Right hindlimb (tissue), 1 donor: ENCODE results near the gene ITGB4.
"Not testable (repeated sequence)": the region's sequence is repeated elsewhere in the genome, so short reads cannot be mapped to it uniquely, and the experiment has no call there.

Experiments used
- DNase-seq: peaks from one replicate; pipeline ENCODE4 v3.0.0-alpha.2; 2018

ITGB4 gene

DNA sequence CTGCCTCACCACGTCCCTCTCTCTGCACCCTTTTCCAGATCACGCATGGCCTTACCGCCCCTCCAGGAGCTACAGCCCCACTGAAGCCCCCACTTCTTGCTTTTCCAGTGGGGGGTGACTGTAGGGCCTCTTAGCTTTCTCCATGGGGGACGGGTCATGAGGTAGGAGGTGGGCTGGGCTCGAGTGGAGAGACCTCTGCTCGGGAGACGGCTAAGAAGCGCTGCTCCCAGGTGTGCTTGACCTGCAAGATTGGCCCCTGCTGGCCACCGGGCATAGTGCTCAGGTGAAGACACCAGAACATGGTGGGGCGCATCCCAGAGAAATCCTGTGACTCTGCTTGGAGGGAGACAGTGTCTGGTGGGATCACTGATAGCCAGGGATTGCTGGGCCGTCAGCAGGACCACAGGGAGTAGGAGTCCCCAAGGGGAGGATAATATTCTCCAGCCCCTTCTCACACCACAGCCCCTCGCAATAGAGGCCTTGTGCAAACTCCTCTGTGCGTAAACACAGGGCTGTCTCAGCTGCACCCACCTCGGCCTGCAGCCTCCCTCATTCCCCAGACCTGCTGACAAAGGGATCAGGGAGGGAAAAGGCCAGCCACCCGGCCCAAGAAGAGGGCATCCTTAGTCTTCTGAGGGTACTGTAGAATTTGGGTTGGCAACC, 52.7 kb downstream of the ITGB4 start:
- DNase-seq, result no peak

DNA sequence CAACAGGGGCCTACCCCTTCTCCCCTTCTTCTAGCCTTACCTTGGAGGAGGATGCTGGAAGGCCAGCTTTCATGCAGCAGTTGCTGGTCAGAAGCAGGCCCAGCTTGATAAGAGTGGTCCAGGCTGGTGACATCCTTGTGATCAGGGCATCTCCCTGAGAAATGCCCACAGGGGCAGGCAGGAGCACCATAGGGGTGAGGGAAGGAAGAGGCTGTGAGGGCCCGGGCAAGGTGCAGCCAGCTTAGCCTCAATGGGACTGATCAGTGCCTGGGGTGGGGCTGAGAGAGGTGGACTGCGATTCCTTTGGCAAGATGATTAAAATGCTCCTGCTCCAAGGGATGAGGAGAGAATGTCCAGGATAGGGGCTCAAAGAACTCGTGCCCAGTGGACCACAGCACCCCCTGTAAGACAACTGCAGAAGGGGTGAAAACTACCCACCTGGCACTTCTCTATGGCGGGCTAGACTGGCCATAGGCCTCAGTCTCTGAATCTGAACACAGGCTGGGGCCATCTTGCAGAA, 53.3 kb downstream of the ITGB4 start:
- DNase-seq, result no peak

DNA sequence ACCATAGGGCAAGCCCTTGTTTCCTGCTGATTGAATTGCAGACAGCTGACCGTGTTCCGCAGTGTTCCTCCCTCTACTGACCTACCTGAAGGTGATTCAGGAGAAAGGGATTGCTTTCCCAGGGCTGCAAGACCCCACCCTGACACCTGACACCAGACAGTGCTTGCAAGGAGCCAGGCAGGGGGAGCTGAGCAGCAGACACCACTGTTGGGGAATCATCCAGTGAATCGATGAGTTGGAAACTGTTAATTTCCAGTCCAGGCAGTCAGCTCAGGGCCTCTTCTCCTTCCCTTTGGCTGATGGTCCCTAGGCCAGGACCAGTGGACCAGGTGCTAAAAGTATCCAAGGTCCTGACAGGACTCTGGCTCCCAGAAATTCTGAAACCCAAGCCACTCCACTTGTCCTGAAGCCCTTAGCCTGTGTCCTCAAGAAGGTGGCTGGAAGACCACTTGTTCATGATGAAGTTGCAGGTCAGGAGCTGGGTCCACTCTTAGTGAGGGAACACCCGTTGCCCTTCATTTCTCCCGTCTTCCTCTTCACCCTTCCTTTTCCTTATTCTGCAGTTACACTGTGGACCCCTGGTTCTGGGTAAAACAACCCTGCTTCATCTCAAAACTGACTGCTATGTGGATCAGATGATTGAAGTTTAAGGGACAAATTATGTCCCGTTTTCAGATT, 53.9 kb downstream of the ITGB4 start:
- peak; percentile 62 for DNase-seq

DNA sequence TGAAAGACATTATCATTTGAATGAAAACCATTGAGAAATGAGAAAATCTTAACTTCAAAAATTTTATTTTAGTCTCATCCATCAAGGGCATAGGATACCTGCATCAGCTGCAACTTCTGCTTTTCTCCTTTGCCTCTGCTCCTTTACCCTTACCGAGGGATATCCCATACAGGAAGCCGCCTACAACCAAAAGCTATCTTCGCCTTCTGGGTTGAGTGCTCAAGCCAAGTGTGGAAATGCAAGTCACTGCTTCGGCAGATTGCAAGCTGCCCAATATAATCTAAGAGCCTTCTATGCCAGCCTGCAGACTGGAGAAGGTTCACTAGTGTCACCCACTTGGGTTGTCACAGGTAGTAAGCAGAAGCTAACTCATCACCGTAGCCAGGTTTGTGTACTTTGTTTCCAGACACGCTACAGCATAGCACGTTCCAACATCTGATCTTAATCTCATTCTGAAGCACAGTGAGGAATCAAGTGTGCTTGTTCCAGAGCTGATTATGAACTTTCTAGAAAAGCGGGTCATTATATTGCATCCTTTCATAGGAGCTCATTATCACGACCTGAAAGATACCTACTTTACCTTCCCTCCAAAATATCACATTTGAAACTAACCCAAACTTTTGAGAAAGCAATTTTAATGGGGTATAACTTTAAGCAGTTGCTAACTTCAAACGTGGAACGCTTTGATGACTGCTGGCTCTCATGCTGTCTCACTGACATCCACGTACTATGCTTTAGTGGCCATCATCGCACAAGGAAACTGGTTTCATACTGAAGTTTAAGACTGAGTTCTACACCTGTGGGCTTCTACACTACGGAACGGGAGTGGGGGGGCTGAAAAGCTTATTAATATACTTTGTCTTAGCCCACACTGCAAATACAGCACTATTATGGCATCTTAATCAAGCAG, 55.4 kb downstream of the ITGB4 start:
- DNase-seq, result no peak

DNA sequence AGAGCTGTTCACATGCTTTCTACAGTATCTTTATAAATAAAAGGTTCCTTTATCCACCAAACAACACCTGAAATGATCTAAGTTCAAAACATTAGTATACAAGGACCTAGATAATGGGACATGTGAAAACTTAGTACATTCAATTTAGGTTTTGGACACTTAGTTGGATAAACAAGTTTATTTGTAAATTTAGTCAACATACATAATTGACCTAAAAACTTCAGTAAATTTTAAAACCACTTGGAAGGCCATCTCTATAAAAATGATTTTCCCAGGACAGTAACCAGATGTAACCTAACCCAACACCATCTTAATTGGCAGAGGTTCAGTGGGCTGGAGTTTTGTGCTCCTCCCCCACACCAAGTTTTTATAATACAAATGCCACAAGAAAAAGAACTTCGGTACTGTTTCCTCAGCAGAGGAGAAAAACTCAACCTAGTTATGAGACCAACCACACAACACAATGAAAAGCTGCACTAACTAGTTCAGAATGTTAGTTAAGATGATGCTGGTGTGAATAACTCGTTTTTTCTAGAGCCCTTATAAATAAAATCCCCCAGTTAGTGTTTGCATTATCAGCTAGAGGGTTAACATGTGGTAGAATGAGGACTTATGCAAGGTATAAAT, 56.1 kb downstream of the ITGB4 start:
- no peak for DNase-seq

DNA sequence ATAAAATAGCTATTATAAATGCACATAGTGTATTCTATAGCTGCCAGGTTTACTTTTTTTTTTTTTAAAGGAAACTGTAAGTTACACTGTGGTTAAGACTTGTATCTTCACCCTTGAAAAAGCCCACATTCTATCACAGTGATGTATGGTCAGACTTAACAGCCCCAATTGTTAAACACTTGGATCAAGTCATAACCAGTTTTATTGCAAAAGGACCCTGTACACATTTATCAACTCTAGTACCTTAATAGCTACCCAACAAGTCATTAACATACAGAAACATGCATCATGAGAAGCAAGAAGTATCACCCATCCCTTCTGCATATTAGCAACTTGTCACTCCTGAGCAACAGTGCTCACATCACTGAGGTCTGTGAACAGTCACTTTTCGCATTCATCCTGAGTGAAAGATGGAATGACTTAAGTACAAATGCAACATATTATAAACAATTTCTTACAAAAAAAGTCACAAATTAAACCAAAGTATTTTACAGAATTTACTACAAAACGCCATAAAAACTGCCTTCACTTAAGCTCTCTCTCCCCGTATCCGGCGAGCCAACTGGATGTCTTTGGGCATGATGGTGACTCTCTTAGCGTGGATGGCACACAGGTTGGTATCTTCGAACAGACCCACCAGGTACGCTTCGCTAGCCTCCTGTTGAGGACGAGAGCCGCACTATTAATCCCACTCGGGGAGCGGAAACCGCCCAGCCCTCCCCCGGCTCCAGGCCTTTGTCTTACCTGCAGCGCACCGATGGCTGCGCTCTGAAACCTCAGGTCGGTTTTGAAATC, 57.0 kb downstream of the ITGB4 start:
- not testable (repeated sequence) for DNase-seq

DNA sequence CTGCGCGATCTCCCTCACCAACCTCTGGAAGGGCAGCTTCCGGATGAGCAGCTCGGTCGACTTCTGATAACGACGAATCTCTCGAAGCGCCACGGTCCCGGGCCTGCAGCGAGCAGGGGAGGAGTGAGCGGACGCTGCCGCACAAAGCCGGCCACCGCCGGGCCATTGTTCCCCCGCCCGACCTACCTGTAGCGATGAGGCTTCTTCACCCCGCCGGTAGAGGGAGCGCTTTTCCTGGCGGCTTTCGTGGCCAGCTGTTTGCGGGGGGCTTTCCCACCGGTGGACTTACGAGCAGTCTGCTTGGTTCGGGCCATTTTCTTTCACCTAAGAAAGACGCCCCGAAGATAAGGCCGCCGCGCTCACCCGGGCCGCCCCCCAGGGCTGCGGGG, 57.6 kb downstream of the ITGB4 start:
- DNase-seq, result no peak

DNA sequence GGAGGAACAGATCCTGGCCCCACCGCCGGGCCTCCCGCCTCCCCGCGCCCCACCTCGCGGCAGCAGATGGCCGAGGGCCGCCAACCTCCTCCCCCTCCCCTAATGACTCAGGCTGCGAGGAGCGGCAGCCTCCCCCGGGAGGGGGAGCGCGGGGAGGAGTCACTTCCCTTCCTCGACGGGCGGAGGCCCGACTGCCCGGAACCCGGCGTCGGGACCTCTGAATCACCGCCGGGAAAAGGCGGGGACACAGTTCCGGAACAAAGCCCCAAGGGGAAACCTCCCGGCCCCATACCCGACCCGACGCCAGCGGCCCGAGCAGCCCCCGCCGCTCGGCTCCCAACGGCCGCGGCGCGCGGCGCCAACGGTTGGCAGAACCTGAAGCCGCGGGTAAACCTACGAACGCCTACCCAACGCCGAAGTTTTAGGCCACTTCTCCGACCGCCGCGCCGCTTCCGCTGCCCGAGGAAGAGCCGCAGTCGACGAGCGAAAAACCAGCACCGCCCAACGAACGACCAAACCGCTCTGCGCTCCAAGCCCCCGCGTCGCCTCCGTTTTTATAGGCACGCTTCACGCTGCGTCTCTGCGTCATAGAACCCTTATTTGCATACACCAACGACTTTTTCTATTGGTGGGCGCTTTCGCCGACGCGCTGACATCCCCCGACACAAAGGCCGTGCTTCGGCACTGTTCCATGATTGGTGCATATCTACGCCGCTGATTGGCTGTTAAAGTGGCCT, 58.2 kb downstream of the ITGB4 start:
- peak; percentile 99 for DNase-seq

DNA sequence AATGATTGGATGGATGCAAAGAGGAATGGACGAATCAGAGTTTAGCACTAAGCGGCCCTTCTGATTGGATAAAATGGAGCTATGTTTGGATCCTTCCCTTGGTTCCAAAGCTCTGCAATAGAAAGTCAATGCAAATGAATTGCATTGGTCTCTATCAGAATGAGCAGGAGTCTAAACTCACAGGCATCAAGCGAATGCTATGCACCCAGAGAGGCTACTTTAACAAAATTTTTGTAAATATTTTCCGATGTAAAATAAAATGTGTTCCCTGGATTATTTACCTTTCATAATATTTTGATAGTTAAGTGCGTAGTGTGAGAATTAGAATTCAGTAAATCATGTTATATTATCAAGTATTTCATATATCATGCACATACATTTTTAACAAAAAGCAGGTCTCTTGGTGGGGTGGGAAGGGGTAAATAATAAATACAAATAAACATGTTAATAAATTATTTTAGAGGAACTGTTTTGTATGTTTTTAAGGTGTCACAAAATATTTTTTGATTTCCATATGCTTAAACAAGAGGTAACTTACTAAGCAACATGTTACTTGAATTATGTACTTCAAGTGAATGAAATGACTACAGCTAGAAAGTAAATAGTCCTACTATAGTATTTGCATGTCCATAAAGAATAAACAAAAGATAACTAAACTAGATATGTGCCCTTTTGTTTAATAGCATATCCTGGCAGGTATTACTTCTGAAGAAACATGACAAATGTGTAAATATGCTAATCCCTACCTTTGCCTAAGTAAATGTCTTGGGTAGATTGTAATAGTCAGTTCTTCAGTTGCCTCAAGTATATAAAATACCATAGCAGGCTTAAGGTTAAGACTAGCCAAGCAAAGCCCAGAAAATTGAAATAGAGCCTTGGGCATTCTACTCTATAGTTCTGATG, 59.0 kb downstream of the ITGB4 start:
- no peak for DNase-seq

DNA sequence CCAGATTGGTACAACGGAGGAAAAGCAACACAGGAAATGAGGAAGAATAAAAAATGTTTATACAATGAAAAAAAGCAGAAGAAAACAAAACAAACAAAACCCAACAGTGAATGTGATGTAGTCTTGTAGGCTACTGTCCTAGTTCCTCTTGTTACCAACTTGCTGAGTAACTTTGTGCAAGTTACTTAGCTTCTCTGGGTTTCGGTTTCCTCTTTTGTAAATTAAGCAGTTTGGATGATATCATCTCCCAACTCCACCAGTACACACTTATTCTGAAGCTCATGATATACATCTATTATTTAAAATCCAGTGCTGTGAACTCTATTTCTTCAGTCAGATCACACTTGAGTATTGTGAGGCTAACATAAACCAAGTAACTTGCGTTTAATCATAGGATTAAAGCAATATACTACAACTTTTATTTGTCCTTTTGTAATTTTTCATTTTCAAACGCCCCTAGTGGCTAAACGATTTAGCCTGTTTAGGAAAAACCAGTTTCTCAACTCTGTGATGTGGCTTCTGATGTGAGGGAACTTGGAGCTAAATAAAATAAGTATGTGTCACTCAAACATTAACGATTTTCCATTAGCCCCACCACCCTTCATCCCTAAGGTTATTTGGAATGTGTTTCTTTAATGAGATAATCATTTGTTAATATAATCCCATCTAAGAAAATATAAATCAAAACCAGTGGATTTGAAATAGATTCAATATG, 62.0 kb downstream of the ITGB4 start:
- no peak for DNase-seq

DNA sequence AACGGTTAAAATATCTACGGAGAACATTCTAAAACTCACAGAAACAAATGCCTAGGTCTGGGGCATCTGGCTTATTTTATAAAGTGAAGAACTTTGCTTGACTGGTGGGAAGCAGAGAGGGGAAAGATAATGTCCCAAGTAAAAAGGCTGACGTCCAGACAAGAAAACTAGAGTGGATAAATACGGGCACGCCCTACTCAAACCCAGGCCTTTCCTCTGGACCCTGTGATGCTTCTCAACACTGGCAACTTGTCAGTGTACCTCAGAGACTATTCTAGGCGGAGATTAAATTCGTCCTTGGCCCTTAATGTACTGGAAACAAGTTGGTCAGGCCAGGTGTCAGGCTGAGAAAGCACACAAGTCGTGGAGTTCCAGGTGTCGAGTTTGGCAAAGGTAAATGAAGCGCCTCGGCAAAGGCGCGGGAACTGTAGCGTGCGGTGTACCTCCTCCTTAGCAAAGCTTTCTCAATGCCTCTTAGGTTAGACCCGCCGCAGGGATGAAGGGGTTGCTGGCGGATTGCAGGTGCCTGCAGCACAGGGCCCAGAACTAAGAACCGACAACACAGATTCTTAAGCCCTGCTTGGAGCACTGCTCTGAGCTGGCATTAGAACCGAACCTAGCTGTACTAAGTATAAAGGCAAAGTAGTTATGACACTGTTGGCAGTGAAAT, 62.7 kb downstream of the ITGB4 start:
- DNase-seq, result no peak

DNA sequence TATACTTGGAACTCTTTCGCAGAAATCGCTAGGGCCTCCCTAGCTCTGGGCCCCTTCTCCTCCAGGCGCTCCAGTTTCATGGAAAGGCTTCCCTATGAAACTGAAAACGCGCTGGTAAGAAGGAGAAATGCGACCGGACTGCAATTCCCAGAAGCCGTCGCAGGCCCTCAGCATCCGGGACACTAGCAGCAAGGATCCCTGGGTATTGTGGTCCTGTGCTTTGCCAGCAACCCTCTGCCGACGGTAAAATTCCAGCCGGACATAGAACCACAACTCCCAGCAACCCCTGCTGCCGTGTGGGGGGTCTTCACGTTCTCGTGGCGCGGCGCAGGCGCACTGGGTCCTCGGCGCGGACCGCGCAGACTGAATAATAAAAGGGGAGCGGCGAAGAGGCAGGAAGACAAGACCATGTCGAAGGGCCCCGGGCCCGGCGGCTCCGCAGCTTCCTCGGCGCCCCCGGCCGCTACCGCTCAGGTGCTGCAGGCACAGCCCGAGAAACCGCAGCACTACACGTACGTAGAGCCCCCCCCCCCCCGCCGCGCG, 63.3 kb downstream of the ITGB4 start, which contains the start of gene UNK:
TSS of gene UNK (plus strand) at position 334 of the 543 bp plus-strand sequence. CDS start at position 409, 75 bp downstream.
- peak; percentile 99 for DNase-seq

DNA sequence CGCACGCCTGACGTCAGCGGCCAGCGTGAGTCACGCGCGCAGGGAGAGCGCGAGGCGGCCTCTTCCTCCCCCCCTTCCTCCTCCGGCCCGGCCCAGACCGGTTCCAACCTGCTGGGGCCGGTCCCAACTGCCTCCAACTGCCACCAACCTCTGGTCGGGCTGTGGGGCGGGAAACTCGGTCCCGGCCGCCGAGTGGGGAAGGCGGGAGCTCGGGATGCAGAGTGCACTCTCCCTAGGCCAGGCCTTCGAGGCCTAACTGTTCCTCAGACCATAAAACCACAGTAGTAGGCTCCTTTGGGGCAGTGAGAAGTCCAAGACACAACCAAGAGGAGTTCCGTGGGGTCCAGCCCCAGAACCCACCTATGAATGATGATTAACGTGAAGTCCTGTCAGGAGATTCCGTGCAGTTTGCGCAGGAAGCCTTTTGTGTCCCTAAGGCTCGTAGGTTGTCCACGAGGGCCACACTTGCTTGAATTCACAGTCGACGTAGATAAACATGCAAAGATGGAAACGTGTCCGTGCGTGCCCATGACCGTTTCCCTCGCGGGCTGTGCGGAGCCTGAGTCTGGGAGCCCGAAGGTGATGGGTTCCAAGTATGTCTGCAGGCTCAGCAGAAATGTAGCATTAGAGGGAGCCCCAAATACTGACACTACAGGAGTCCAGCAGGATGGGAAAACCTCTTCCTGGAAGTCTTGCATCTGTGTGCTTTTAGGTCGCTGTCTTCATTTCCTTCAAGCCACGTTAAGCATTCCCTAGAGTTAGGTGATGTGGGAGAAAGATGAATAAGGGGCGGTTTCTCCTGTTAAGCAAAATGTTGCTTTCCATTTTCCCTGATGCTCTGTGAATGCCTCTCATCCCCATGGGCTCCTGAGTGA, 64.0 kb downstream of the ITGB4 start:
- peak; percentile 97 for DNase-seq

DNA sequence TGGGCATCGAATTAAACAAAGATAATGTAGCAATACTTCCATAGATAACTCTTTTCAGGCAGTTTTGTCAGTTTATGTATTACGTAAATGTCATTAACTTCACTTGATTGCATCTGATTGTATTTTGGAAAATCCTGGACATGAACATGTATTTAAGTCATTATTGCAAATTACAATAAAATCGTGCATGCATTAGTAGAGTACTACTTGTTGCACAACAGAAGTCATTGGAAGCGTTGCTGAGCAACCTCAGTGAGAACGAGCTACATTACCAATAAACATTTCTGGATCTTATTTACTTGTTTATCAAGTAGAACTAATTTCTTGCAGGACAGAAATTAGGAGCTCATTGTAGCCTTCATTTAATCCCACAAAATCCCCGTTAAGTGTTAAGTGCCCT, 70.0 kb downstream of the ITGB4 start:
- no peak for DNase-seq

DNA sequence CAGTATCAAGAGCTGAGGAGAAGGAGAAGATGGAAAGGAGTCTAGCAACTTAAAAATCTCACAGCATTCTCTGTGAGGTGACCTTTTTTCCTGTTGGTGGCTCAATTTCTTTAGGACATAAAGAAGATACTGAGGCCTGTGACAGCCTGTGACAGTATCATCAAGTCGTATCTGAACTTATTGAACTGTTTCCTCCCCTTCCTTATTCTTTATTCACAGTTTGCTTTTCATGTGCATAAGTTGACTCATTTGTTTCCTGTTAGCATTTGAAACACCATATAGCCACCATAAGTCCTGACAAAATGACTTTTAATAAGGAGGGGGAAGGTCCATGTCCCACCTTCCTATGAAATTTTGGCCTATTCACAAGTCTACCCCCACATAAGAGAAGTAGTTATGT, 72.2 kb downstream of the ITGB4 start:
- no peak for DNase-seq

DNA sequence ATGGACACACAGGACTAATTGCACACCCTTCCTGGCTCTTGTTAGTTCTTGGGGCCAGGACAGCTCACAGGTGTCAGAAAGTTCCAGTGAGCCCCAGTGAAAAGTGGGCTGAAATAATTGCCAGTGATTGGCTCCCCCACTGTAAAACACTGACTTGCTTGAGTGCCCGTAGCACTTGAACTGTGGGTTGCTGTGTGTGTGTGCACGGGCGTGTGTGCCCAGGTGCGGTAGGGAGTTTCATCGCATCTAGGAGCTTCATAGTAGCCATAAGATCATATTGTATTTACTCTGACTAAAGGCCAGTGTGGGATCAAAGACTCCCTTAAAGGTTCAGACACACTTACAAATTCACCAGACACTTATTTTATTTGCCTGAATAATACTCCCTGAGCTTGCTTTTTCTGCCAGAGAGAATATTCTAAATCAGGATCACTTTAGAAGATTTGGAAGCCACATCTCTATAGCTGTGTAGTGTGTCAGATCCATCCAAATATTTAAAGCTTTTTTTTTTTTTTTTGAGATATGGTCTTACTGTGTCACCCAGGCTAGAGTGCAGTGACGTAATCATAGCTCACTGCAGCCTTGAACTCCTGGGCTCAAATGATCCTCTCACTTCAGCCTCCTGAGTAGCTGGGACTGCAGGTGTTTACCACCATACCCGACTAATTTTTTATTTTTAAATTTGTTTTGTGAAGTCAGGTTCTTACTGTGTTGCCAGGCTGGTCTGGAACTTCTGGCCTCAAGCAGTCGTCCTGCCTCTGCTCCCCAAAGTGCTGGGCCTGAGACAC, 74.8 kb downstream of the ITGB4 start:
- no peak for DNase-seq

DNA sequence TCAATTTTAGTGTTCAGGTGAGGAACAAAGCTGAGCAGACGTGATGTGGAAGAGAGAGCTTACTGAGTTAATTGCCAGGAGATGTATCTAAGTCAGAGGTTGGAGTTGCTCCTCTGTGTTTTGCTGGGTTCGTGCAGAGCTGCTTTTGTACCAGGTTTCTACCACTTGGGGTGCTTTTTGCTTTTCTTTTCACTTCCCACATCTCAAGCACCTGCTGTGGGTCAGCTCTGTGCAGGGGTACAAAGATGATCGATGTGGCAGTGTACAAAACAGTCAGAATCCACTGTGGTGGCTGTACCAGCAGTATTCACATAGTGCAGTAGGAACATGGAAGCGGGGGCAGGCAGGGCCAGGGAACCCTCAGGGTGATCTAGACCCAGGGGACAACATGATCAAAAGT, 78.1 kb downstream of the ITGB4 start:
- DNase-seq, result no peak
